ENCODE results near the gene TRIM14.

TRIM14 gene, protein sequence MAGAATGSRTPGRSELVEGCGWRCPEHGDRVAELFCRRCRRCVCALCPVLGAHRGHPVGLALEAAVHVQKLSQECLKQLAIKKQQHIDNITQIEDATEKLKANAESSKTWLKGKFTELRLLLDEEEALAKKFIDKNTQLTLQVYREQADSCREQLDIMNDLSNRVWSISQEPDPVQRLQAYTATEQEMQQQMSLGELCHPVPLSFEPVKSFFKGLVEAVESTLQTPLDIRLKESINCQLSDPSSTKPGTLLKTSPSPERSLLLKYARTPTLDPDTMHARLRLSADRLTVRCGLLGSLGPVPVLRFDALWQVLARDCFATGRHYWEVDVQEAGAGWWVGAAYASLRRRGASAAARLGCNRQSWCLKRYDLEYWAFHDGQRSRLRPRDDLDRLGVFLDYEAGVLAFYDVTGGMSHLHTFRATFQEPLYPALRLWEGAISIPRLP

DNA sequence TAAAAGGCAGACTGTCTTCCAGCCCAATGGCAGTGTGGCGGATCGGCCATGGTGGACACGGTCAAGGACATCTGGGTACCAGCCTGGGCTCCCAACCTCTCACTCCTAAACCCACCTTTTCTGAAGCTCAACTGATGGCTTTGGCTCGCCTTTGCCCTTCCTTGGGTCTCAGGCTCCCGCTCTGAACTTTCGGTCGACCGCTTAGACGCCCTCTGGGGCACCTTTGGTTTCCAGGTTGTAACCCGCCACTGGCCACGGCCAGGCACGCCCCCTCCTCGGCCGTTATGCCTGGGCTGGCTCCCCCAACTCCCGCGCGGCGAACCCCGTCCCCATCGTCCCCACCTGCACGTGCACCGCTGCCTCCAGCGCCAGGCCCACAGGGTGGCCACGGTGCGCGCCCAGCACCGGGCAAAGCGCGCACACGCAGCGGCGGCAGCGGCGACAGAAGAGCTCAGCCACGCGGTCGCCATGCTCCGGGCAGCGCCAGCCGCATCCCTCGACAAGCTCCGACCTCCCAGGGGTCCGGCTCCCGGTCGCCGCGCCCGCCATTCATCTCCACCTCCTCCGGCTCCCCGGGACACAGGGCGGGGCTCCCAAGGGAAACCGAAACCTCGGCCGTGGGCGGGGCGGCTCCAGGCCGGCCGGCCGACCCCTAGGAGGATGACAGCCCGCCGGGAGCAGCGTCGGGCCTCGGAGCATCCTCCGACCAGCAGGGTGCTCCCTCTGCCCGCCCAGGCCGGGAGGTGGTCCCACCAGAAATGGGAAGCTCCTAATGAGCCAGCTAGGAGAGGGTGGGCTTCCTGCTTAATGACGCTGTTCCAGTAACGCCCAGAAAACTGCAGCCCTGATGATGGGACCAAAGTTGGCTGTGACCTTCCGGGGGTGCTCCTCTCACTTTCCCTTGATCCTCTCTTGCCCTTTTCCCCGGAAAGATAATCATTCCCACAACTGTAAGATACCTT lies at the start of gene TRIM14:
Gene TRIM14, minus strand, starts transcription at position 583 of the 962 bp plus-strand sequence. Its CDS starts 34 bp downstream, at position 549.
- DNase-seq (ENCODE audit: low read depth), result no peak

- DNase-seq (ENCODE audit: low read depth), result no peak
These were observed 49.2 kb upstream of the TRIM14 start for GRCh38 chr9:98168153-98168780.

DNA sequence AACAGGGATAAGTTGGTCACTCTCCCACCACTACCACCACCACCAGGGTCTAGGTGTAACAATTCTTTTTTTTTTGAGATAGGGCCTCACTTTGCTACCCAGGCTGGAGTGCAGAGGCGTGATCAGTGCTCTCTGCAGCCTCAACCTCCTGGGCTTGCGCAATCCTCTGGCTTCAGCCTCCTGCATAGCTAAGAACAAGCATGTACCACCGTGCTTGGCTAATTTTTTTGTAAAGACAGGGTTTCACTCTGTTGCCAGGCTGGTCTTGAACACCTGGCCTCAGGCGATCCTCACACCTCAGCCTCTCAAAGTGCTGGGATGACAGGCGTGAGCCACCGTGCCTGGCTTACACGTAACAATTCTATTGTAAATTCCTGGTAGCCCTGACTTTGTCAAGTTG lies 45.9 kb upstream of the TRIM14 start:
- DNase-seq (ENCODE audit: low read depth), result no peak

DNA sequence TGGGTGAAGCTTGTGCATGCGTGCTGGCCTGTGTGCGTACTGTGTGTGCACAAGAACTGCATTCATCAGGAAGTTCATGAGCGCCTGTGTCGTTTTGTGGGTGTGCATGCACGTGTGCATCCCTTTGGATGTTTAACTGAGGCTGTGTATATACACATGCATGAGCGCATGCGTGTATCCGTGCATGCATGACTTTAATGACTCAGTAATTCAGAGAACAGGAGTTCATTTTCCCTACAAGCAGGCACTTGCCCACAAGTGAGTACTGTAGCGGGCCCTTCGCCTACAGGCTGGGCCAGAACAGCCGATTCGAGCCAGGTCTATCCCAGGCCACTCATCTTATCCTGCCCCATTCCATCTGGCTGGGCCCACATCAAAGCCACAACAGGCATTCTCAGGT lies 43.6 kb upstream of the TRIM14 start:
- DNase-seq (ENCODE audit: low read depth), result no peak

DNA sequence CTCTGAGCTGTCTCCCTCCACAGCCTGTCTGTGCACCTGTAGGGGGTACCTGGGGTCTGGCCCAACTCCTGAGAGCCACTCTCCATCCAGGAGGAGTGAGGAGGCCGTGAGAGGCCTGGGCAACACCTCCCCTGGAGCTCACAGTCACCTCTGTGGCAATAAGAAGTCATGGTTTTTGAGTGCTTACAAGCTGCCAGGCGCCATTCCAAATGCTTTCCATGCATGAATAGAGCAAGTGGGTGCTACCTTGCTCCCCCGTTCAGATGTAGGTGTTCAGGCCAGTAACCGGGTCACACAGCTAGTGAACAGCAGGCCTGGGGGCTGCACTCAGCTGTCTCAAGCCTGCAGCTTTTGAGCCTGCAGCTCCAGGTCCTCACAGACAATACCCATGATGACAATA lies 42.8 kb upstream of the TRIM14 start:
- no peak for DNase-seq (ENCODE audit: low read depth)

GRCh38 chr9:98159790-98160189 lies 40.8 kb upstream of the TRIM14 start:
- DNase-seq (ENCODE audit: low read depth), result no peak

DNA sequence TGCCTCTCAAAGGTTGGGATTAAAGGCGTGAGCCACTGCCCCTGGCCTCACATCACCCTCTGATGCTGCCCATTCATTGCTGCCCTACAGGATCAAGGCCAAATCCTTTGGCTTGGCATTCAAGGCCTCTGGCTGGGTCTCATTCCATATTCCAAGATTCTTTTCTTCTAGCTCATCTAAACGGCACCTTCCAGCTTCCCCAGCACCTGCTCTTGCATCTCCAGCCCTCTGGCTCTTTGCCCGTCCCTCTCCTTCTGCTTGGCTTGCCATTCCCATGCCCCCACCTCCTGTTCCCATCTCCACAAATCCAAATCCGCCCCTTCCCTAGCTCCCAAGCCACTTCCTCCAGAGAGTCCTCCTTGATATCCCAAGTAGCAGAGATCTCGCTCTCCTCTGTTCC lies 40.3 kb upstream of the TRIM14 start:
- no peak for DNase-seq (ENCODE audit: low read depth)

- no peak for DNase-seq (ENCODE audit: low read depth)
These were observed 39.2 kb upstream of the TRIM14 start for GRCh38 chr9:98158071-98158831.

DNA sequence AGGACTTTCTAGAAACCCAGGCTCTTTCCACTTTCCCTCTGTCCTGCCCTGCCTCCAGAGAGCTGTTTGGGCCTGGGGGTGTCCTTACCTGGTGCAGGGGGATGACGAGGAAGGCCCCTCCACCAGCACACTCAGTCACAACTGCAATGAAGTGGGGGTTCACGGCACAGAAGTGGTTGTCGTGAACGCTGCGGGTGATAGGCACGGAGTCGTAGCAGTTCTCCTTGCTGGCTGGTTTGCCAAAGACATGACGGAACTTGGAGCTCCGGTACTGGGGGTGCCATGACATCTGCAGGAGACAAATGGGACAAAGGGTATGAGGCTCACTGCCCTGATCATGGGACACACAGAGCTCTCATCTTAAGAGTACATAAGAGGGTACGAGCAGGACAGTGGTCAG lies 38.4 kb upstream of the TRIM14 start:
- DNase-seq (ENCODE audit: low read depth), result no peak

- no peak for DNase-seq (ENCODE audit: low read depth)
These were observed 35.7 kb upstream of the TRIM14 start for GRCh38 chr9:98154678-98155077.

DNA sequence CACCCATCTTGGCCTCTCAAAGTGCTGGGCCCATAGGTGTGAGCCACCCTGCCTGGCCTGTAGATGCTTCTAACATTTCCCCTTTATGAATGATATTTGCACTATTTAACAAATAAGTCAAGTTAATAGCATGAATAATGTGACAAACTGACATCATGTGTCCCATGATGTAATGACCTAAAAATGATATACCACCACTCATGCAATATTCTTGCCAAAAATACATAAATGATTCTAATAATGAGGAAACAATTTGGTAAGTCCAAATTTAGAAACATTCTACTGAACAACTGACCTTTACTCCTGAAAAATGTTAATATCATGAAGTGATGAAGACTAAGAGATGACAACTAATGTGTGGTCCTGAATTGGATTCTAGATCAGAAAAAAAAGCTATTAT lies 33.5 kb upstream of the TRIM14 start:
- DNase-seq (ENCODE audit: low read depth), result no peak

DNA sequence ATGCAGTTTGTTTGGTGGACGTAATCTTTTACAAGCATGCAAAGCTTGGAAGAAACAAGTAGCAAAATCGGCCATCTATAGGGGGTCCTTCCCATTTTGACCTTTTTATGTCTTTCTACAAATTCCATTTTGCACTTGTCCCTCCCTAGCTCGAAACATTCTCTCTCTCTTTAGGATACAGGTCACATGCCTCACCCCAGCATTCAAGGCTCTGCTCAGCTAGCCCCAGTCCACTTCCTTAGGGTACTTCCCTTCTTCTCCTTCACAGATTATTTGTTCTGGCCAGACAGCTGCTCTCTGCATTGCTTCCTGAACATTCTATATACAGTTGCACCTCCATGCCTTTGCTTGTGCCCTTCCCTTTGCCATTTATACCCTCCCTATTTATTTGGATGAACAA lies 31.7 kb upstream of the TRIM14 start:
- no peak for DNase-seq (ENCODE audit: low read depth)

DNA sequence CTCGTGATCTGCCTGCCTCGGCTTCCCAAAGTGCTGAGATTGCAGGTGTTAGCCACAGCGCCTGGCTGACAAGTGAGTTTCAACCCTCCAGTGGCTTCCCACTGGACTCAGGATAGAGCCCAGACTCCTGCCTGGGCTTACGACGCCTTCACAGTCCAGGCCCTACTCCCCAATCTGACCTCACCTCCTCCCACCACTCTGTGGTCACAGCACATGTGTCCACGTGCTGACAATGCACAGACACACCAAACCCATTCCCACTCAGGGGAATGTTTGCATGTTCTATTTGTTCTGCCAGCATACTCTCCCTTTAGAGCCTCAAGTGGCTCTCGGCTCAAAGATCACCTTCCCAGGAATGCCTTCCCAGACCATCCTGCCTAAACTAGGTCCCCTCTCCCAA lies 31.1 kb upstream of the TRIM14 start:
- no peak for DNase-seq (ENCODE audit: low read depth)

DNA sequence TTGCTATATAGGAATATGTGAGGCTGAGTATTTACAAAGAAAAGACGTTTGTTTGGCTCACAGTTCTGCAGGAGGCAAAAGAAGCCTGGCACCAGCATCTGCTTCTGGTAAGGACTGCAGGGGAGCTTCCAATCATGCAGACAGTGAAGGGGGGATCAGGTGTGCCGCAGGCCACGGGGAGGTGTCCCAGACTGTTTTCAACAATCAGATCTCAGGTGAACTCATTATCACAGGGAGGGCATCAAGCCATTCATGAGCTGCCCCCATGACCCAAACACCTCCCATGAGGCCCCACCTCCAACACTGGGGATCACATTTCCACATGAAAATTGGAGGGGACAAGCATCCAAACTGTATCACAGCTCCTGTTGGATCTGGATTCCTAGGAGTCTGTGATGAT lies 30.4 kb upstream of the TRIM14 start:
- DNase-seq (ENCODE audit: low read depth), result no peak

DNA sequence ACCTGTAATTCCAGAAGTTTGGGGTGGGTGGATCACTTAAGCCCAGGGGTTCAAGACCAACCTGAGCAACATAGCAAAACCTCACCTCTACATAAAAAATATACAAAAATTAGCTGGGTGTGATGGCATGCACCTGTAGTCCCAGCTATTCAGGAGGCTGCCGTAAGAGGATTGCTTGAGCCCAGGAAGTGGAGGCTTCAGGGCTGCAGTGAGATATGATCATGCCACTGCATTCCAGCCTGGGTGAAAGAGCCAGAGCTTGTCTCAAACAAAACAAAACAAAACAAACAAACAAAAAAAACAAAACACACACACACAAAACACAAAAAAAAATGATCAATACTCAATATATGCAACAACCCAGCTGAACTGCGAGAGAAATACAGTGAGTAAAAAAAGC lies 29.5 kb upstream of the TRIM14 start:
- no peak for DNase-seq (ENCODE audit: low read depth)

DNA sequence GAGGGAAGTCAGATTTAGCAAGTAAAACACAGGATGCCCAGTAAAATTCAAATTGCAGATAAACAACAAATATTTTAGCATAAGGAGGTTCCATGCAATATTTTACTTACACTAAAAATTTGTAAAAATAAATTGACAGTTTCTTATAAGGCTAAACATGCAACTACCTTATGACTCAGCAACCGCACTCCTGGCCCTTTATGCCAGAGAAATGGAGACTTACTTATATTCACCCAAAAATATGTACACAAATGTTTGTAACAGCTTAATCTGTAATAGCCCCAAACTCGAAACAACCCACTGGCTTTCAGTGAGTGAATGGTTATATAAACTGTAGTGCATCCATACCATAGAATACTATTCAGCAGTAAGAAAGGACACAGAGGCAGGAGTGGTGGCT lies 28.6 kb upstream of the TRIM14 start:
- DNase-seq (ENCODE audit: low read depth), result no peak

- no peak for DNase-seq (ENCODE audit: low read depth)
These were observed 27.3 kb upstream of the TRIM14 start for GRCh38 chr9:98146101-98146991.

- no peak for DNase-seq (ENCODE audit: low read depth)
These were observed 25.6 kb upstream of the TRIM14 start for GRCh38 chr9:98144631-98145030.

- no peak for DNase-seq (ENCODE audit: low read depth)
These were observed 25.1 kb upstream of the TRIM14 start for GRCh38 chr9:98144076-98144475.

GRCh38 chr9:98142925-98143481 lies 24.0 kb upstream of the TRIM14 start:
- no peak for DNase-seq (ENCODE audit: low read depth)
